MV-4-11 (cell line): ENCODE data around the gene HNRNPA2B1.

Experiments used
- DNase-seq: peaks from one replicate; lab custom pipeline; 2025; lab: John Stamatoyannopoulos, UW

Gene HNRNPA2B1

GRCh38 chr7:26200444-26201246 lies at the start of gene HNRNPA2B1:
Gene HNRNPA2B1 (minus strand): TSS chr7:26200746. CDS start chr7:26200577, 169 bp downstream.
- DNase-seq: peak; percentile 98

GRCh38 chr7:26250239-26250638 lies 49.7 kb upstream of the HNRNPA2B1 start:
- DNase-seq: peak; percentile 19

DNA sequence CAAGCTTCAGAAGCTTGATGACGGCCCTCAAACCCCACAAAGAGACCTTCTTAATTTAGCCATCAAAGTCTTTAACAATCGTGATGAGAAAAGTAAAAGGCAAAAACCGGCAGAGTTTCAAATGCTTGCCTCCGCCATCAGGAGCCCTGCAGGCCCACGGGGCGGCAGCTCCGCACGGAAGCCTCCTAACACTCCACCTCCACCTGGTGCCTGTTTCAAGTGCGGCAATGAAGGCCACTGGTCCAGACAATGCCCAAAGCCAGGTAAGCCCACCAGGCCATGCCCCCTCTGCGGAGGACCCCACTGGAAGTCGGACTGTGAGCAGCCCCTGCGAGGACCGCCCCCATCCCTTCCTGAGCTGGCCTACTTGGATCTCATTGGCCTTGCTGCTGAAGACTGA lies 44.6 kb upstream of the HNRNPA2B1 start:
- no peak for DNase-seq

DNA sequence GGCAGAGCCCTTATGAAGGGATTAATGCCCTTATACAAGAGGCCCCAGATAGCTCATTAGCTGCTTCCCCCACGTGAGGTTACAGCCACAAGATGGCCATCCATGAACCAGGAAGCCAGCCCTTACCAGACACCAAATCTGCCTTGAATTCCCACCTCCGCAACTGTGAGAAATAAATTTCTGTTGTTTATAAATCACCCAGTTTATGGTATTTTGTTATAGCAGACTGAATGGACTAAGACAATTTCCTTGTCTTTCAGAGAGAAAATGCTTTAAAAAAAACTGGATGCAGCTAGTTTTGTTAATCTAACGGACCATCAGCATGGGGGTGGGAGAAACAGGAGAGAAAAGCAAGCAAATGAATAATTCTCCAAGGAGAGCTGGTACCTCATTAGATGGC lies 37.5 kb upstream of the HNRNPA2B1 start:
- no peak for DNase-seq

GRCh38 chr7:26237035-26237807 lies 36.7 kb upstream of the HNRNPA2B1 start:
- DNase-seq: peak; percentile 17

GRCh38 chr7:26233902-26234511 lies 33.5 kb upstream of the HNRNPA2B1 start:
- DNase-seq: no peak

GRCh38 chr7:26227987-26228386 lies 27.4 kb upstream of the HNRNPA2B1 start:
- DNase-seq: no peak

DNA sequence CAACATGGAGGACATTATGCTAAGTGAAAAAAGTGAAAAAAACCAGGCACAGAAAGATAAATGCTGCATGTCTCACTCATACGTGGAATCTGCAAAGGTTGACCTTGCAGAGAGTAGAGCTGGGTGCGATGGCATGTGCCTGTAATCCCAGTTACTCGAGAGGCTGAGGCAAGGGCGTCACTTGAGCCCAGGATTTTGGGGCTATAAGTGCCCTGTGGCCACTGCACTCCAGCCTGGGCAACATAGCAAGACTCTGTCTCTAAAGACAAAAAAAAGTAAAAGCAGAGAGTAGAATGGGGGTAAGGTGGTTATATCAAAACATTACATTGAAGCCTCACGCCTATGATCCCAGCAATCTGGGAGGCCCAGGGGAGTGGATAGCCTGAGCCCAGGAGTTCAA lies 23.8 kb upstream of the HNRNPA2B1 start:
- DNase-seq: no peak

DNA sequence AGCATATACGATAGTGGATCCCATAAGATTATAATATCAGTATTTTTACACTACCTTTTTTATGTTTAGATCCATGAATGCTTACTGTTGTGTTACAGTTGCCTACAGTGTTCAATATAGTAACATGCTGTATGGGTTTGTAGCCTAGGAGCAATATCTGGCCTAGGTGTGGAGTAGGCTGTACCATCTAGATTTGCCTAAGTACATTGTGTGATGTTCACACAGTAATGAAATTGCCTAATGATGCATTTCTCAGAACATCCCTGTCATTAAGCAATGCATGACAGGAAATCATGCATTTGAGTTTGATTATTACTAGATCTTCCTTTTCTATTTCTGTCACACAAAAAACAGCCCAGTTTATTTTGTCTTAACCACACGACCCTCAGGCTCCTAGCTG lies 15.5 kb upstream of the HNRNPA2B1 start:
- DNase-seq: peak; percentile 11

GRCh38 chr7:26213807-26214515 lies 13.4 kb upstream of the HNRNPA2B1 start:
- DNase-seq: peak; percentile 40

DNA sequence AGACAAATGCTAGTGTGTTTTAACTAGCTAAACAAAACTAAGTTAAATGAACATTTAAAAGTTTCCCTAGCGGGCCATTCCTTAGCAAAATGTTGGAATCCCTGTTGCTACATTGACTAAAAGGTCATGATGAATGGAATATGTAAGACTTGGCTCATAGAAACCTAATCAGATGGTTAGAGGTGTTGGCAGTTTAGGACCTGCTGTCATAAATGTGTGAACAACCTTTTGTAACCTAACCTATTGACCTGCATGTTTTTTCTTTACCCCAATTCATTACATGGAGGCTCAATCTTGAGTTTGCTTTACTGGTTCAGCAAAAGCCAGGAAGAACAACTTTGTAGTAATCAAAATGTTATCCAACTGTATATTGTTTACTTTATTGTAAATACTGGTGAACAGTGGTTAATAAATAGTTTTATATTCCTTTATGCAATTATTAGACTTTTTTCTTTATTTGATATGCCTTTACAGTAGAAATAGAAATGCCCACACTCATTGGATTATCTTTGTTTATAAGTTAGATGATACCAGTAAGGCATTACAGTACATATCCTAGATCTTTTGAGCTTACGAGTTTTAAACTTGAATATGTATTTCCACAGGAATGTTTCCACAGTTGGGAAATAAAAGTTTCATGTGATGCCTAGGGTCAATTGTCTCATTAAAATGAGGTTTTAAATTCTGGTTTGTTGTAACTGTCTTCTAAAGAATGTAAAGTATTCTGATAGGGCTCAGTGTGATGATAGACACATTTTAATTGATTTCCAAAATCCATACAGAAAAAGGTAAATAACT lies 12.6 kb upstream of the HNRNPA2B1 start:
- no peak for DNase-seq

DNA sequence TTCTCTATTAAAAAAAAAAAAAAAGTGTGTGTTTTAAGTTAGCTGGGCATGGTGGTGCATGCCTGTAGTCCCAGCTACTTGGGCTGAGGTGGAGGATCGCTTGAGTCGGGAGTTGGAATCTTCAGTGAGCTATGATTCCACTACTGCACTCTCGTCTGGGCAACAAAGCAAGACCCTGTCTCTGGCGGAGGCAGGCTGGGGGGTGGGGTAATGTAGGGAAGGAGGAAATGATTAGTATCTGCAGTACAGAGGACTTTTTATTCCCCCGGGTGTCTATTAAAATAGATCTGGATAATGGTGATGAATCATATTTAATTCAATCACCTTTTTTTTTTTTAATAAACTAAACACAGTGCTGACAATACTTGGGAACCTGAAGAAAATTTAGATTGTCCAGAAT lies 7.5 kb upstream of the HNRNPA2B1 start:
- DNase-seq: no peak

DNA sequence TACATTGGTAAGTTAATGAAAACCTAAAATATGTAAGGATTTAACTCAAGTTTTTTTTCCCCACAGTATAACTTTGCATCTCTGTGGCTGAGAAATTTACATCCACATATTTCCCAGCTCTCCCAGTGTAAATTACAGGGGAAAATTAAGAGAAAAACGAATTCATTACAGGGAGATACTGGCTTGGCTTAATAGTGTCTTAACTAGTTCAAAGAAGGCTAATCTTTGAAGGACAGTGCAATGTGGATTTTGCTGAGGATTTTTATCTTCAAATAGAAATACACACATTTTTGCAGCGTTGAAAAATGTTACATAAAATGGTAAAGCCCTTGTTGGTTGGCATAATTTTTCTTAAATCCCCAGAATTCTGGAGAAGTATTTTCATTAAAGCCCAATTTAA lies 2.5 kb upstream of the HNRNPA2B1 start:
- DNase-seq: no peak

GRCh38 chr7:26202019-26202990 lies 1.8 kb upstream of the HNRNPA2B1 start:
- DNase-seq: peak; percentile 51

- peak; percentile 91 for DNase-seq
Observed at GRCh38 chr7:26201247-26202018, 887 bp upstream of the HNRNPA2B1 start, which contains the start of gene CBX3. Gene CBX3 (plus strand): TSS chr7:26201745. CDS start chr7:26202999, 1,254 bp downstream.

DNA sequence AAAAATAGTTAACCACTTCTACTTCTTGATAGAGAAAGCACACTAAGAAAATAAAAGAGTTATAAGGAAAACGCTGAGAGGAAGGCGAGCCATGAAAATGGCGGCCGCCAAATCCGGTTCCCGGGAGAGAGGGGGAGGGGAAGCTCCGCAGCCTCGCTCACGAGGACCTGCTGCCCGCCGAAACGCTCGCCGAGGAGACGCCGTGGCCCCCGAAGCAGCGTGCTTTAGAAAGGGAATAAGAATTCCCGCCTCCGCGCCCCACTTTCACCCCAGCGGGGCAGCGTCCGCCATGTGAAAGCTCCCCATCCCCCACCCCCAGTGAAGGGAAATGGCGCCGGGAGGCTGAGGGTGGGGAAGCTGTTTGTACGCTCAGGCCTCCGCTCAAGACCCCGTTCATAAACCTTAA lies 505 bp downstream of the HNRNPA2B1 start:
- DNase-seq: peak; percentile 54

DNA sequence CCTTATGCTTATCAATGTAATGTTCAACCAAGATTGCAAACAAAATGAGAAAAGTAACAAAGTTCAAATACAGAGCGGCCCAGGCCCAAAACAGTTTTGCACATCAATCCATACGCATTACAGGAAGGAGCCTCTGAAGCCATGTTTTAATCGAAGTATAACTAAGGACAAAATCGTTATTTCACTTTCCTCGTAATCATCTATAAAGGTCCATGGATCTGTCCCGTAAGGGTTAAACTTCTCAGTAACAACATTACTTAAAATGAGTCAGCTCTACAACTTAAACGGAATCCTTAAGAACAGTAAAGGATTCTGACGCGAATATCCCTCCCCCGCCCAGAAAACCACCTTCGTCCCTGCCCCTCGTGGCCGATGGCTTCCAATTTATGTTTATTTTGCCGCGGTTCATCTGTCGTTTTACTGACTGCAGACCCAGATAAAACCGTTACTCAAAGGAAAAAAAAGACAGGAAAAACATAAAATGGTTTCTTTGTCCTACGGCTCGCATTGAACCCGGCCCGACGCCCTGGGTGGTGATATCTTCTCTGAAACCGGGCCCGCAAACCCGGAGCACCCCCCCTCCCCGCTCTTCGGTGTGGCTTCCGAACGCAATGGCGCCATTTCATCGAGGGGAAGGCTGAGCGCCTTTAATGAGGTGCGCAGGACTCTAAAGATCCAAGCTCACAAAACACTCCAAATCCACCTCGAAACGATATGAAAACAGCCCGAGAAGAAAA lies 1.1 kb downstream of the HNRNPA2B1 start:
- DNase-seq: peak; percentile 43

DNA sequence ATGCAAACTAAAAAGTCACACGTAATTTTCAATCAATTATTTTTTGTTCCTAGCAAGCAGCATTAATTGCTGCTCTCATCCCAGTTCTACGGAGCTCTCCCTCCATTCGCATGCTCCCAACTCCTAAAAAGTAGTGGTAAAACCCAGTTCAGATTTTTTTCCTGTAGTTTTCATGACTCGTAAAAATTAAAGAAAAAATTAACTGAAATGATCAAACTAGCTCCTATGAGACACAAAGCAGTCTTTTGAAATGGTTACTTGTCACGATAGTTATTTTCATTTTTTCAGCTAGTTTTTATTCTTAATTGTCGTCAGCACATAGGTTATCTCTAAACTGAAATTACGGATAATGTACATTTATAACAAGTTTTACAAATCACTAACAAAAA lies 1.8 kb downstream of the HNRNPA2B1 start:
- no peak for DNase-seq
